Gastroesophageal sphincter (tissue), 4 donors: ENCODE data around the gene DAND5. TPM values are rescaled to one million over a fixed set of nuclear protein-coding genes. Genes with fewer than 3 reads are reported as not detected.

ENCODE experiments used
- ATAC-seq: fragments of 150-250 bp; one replicate; pipeline ENCODE4 v1.9.1; 2016; ENCODE audit warnings: mild to moderate bottlenecking, moderate library complexity
- H3K27ac ChIP-seq, 4 donors: fragments of 200-600 bp; sonication (generic) in 3 of 4; 1 replicate in 3 of 4; 2 replicates in 1 of 4; pipeline ENCODE4 v1.5.1; 2016 to 2019
- H3K27me3 ChIP-seq: fragments of 200-600 bp; sonication (generic); one replicate; pipeline ENCODE4 v1.5.1; 2019
- H3K36me3 ChIP-seq, 2 donors: fragments of 200-600 bp; sonication (generic); one replicate each; pipeline ENCODE4 v1.5.1; 2019; ENCODE audit warnings: control low read depth in 1 of 2
- H3K4me1 ChIP-seq, 3 donors: fragments of 200-600 bp; sonication (generic); 1 replicate in 2 of 3; 2 replicates in 1 of 3; pipeline ENCODE4 v1.5.1; 2016 to 2019; ENCODE audit warnings: control low read depth in 2 of 3
- H3K4me3 ChIP-seq, 2 donors: fragments of 200-600 bp; sonication (generic); one replicate each; pipeline ENCODE4 v1.5.1; 2019; ENCODE audit warnings: mild to moderate bottlenecking in 1 of 2, moderate library complexity in 1 of 2
- H3K9me3 ChIP-seq, 3 donors: fragments of 200-600 bp; sonication (generic); one replicate each; pipeline ENCODE4 v1.5.1; 2017 to 2019; ENCODE audit warnings: control low read depth in 2 of 3
- EP300 ChIP-seq: sonication (generic); formaldehyde crosslinking; IDR thresholded peaks from one replicate; pipeline ENCODE4 v1.6.1; 2017; ENCODE audit warnings: antibody characterized with exemption, mild to moderate bottlenecking
- POLR2A ChIP-seq, 2 donors: fragments of 450-650 bp; IDR thresholded peaks; one replicate each; pipeline ENCODE4 v1.6.1; 2017; ENCODE audit warnings: antibody characterized with exemption in 2 of 2, mild to moderate bottlenecking in 2 of 2, moderate library complexity in 1 of 2
- POLR2AphosphoS5 ChIP-seq: sonication (generic); formaldehyde crosslinking; IDR thresholded peaks from one replicate; pipeline ENCODE4 v1.6.1; 2017; ENCODE audit warnings: antibody characterized with exemption
- WGBS, 2 donors: methylation state at CpG; one replicate each; pipeline ENCODE4 v1.1.5; 2018; ENCODE audit warnings: low coverage in 1 of 2; 5-methylcytosine and 5-hydroxymethylcytosine counted together
- small RNA-seq, 4 donors: library from RNA; depleted of rRNA; stranded (forward); fragments of <200 nt; gene quantifications; one replicate each; pipeline ENCODE3, GENCODE V24; 2016
- total RNA-seq, 4 donors: library from RNA; depleted of rRNA; stranded (reverse); fragments of >200 nt; gene quantifications; one replicate each; pipeline ENCODE4 v1.1.0, GENCODE V29; 2016
- TF ChIP-seq, protein P1 (sequence below), 4 experiments: fragments of 200-600 bp in 2 of 4; fragments of 450-650 bp in 2 of 4; sonication (generic) in 1 of 4; IDR thresholded peaks; one replicate each; pipeline ENCODE4 v1.5.1; 2017 to 2019; ENCODE audit warnings: antibody characterized with exemption in 4 of 4, mild to moderate bottlenecking in 2 of 4, moderate library complexity in 2 of 4

Gene DAND5
- total RNA-seq, 4 donors from 2014 or later: 0.35 TPM; not detected in 3

DNA sequence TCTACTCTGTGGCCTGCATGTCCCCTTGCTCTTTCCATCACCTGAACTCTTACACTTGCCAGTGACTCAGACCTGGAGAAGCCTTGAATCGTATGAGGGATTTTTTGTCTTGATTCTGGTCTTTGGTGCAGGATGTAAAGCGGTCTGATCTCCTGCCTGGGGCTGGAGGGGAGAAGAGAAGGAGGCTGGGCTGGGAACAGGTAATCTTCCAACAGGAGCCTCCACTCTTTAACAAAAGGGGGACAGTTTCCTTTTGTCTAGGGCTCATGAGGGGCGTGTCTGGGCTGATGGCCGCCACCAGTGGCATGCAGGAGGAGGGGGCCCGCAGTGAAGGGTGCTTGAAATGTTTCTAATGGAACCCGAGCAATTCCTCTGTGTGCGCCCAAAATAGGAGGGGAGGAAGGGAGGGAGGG is 50.6 kb downstream of the DAND5 start:
- Histone ChIP-seq H3K27me3 (no peaks in the 10 kb centered on the region), H3K4me3 (no peak overlapping the region), H3K36me3 (no peaks in the 10 kb centered on the region), H3K4me1 (peaks cover 28 to 98% (median 66%) of the 10 kb centered on the region in 3 donors), H3K27ac (peak overlapping the region; percentile 92 to 98 (median 95)), H3K9me3 (no peaks in the 10 kb centered on the region)
- no peak for TF ChIP-seq EP300
- 13 to 36% methylated on average over 3 to 6 of the region's 7 CpGs for WGBS, 2 donors
- ATAC-seq: no peak

DNA sequence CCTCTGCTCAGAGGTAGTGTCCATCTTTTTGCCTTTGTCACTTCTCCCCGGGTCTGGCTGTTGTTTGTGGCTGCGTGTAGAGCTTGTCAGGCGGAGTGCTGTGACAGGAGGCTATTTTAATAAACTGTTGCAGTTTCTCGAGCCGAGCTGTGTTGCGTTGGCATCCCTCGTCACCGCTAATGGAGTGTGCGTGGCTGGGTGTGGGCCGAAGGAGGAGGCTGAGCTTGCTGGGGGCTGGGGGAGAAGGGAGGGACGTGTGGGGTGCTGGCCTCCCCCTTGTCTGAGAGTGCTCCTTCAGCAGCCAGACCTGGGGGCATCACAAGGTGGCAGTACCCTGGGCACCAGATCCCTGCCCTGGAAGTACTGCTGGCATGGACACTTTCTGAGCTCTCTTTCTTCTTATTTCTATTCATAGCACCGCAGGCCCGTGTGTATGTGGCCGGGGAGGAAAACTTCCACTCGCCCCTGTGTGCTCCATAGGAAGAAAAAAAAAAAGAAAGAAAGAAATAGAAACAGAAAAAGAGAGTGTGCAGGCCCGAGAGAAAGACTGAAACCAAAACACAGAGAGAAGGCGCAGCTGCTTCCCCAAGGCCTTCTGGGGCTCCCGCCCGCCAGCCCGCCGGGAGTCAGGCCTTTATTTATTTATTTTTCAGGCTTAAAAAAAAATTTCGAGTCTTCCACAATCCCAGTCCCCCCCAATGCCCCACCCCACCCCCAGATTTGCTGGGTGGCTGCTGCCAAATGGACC is 52.9 kb downstream of the DAND5 start:
- peaks cover 28 to 98% (median 65%) of the 10 kb centered on the region in 3 donors for H3K4me1 ChIP-seq

GRCh38 chr19:13022859-13023636 is 53.7 kb downstream of the DAND5 start:
- Histone ChIP-seq H3K4me3 (peak overlapping the region; percentile 35 to 49), H3K4me1 (peaks cover 28 to 98% (median 62%) of the 10 kb centered on the region in 3 donors), H3K9me3 (no peaks in the 10 kb centered on the region), H3K36me3 (peaks cover 0 to 4% of the 10 kb centered on the region in 2 donors), H3K27ac (peak overlapping the region; percentile 92 to 98 (median 95)), H3K27me3 (no peaks in the 10 kb centered on the region)
- 0% methylated on average over 9 to 20 of the region's 30 CpGs for WGBS, 2 donors
- peak; percentile 90 for ATAC-seq
- peak; percentile 46 for TF ChIP-seq POLR2AphosphoS5
- peak in 1 of 2 donors; percentile 10 for TF ChIP-seq POLR2A (IDR thresholded peaks at IDR 0.05)
- no peak for TF ChIP-seq EP300
- TF ChIP-seq, protein P1, sequence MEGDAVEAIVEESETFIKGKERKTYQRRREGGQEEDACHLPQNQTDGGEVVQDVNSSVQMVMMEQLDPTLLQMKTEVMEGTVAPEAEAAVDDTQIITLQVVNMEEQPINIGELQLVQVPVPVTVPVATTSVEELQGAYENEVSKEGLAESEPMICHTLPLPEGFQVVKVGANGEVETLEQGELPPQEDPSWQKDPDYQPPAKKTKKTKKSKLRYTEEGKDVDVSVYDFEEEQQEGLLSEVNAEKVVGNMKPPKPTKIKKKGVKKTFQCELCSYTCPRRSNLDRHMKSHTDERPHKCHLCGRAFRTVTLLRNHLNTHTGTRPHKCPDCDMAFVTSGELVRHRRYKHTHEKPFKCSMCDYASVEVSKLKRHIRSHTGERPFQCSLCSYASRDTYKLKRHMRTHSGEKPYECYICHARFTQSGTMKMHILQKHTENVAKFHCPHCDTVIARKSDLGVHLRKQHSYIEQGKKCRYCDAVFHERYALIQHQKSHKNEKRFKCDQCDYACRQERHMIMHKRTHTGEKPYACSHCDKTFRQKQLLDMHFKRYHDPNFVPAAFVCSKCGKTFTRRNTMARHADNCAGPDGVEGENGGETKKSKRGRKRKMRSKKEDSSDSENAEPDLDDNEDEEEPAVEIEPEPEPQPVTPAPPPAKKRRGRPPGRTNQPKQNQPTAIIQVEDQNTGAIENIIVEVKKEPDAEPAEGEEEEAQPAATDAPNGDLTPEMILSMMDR (IDR thresholded peaks at IDR 0.05): no peak

More for the DNA sequence above, 52.9 kb downstream of the DAND5 start:
- H3K27me3 ChIP-seq: no peaks in the 10 kb centered on the region
- ATAC-seq: peak; percentile 44
- H3K27ac ChIP-seq: peak overlapping the region; percentile 92 to 98 (median 95)
- TF ChIP-seq POLR2AphosphoS5 (peak; percentile 42), POLR2A (IDR thresholded peaks at IDR 0.05) (no peak)
- WGBS, 2 donors: 0% methylated on average over 1 to 7 of the region's 22 CpGs
- peaks cover 0 to 4% of the 10 kb centered on the region in 2 donors for H3K36me3 ChIP-seq
- no peaks in the 10 kb centered on the region for H3K9me3 ChIP-seq
- H3K4me3 ChIP-seq: peak overlapping the region; percentile 35 to 49

DNA sequence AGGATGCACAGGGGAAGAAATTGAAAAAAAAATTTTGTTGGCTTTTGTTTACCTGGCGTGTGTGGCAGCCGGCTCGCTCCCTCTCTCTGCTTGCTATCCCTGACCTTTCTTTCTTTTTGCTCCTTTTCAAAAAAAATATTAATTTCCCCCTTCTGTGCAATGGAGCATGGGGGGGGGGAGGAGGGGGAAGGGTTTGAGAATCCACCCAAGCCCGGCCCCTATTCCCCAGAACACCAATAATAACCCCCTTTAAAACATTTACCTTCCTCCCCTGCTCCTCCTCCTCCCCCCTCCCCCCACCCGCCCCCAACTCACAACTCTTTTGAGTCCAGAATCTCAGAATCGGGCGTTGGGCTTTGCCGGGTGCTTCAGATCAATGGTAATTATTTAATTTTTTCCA is 54.3 kb downstream of the DAND5 start:
- no peaks in the 10 kb centered on the region for H3K9me3 ChIP-seq
- TF ChIP-seq POLR2A (IDR thresholded peaks at IDR 0.05): no peak
- TF ChIP-seq, protein P1 (IDR thresholded peaks at IDR 0.05): no peak
- TF ChIP-seq POLR2AphosphoS5: no peak
- peaks cover 0 to 4% of the 10 kb centered on the region in 2 donors for H3K36me3 ChIP-seq
- peak overlapping the region; percentile 92 to 98 (median 95) for H3K27ac ChIP-seq
- peaks cover 25 to 98% (median 67%) of the 10 kb centered on the region in 3 donors for H3K4me1 ChIP-seq
- H3K27me3 ChIP-seq: no peaks in the 10 kb centered on the region
- H3K4me3 ChIP-seq: peak overlapping the region; percentile 35 to 49
- WGBS, 2 donors: 0% methylated on average over 4 to 7 of the region's 8 CpGs
- ATAC-seq: no peak

Small RNA genes within 50 kb of the gene (small RNA-seq; reads per million reads assigned to genes)
- 0 to 0.37 (median 0.17) reads per million in 4 donors for gene MIR5695
- gene MIR6515: 0 to 0.99 (median 0.06) reads per million in 4 donors

Other genes with a start within 250 kb of the DAND5 start
- gene TNPO2, start 245.6 kb upstream of the DAND5 start, total RNA-seq: 10 to 100 TPM; 52.0 to 89.2 (median 76.1) TPM
- 100 to 1,000 TPM; 364 to 432 (median 398) TPM for gene TRIR, start 234.9 kb upstream of the DAND5 start, total RNA-seq
- 10 to 100 TPM; 47.3 to 58.2 (median 55.8) TPM for gene GET3, start 232.1 kb upstream of the DAND5 start, total RNA-seq
- not detected for gene BEST2, start 217.8 kb upstream of the DAND5 start, total RNA-seq
- 10 to 100 TPM; 13.5 to 24.1 (median 14.6) TPM for gene HOOK2, start 194.0 kb upstream of the DAND5 start, total RNA-seq
- 100 to 1,000 TPM in 3 of 4 donors, 10 to 100 TPM in 1; 99.3 to 614 (median 168) TPM for gene JUNB, start 178.1 kb upstream of the DAND5 start, total RNA-seq
- 100 to 1,000 TPM; 178 to 303 (median 227) TPM for gene PRDX2, start 167.8 kb upstream of the DAND5 start, total RNA-seq
- not detected for gene THSD8, start 167.5 kb upstream of the DAND5 start, total RNA-seq
- 1 to 10 TPM; 2.0 to 9.4 (median 3.7) TPM for gene RNASEH2A, start 163.0 kb upstream of the DAND5 start, total RNA-seq
- 1 to 10 TPM in 1 of 4 donors, not detected in 3; 1.1 TPM for gene RTBDN, start 135.0 kb upstream of the DAND5 start, total RNA-seq
- 1 to 10 TPM in 1 of 4 donors, under 1 TPM in 1, not detected in 2; 0.15 to 1.5 TPM for gene MAST1, start 131.1 kb upstream of the DAND5 start, total RNA-seq
- 10 to 100 TPM; 22.3 to 37.1 (median 32.9) TPM for gene DNASE2, start 88.1 kb upstream of the DAND5 start, total RNA-seq
- gene KLF1, start 82.4 kb upstream of the DAND5 start, total RNA-seq: not detected
- 10 to 100 TPM; 46.7 to 87.6 (median 56.3) TPM for gene GCDH, start 78.4 kb upstream of the DAND5 start, total RNA-seq
- under 1 TPM in 1 of 4 donors, not detected in 3; 0.62 TPM for gene SYCE2, start 50.3 kb upstream of the DAND5 start, total RNA-seq
- 10 to 100 TPM; 32.2 to 36.1 (median 33.2) TPM for gene FARSA, start 35.9 kb upstream of the DAND5 start, total RNA-seq
- gene CALR, start 31.0 kb upstream of the DAND5 start, total RNA-seq: 100 to 1,000 TPM; 218 to 410 (median 280) TPM
- gene RAD23A, start 23.7 kb upstream of the DAND5 start, total RNA-seq: 100 to 1,000 TPM; 133 to 219 (median 158) TPM
- gene GADD45GIP1, start 12.4 kb upstream of the DAND5 start, total RNA-seq: 10 to 100 TPM; 32.2 to 43.6 (median 36.9) TPM
- gene NFIX, start 25.9 kb downstream of the DAND5 start, total RNA-seq: 100 to 1,000 TPM in 1 of 4 donors, 10 to 100 TPM in 3; 44.7 to 145 (median 72.4) TPM
- gene LYL1, start 133.3 kb downstream of the DAND5 start, total RNA-seq: 10 to 100 TPM in 2 of 4 donors, 1 to 10 TPM in 2; 9.9 to 11.8 (median 10.8) TPM
- gene TRMT1, start 147.2 kb downstream of the DAND5 start, total RNA-seq: 10 to 100 TPM; 25.7 to 30.0 (median 28.7) TPM
- gene NACC1, start 148.7 kb downstream of the DAND5 start, total RNA-seq: 10 to 100 TPM; 23.8 to 55.2 (median 26.2) TPM
- gene STX10, start 180.8 kb downstream of the DAND5 start, total RNA-seq: 10 to 100 TPM; 45.1 to 69.0 (median 53.0) TPM
- gene IER2, start 180.8 kb downstream of the DAND5 start, total RNA-seq: 10 to 100 TPM; 33.8 to 62.1 (median 48.0) TPM